HG03103 (cell line): Measurements from ENCODE around the gene ACOT7.

ENCODE experiments used
- ATAC-seq: cut with Tn5 transposase; IDR thresholded peaks from one replicate; pipeline ENCODE4 v1.9.1; 2021; ENCODE audit warnings: low read depth; ENCODE audit not compliant: unreplicated experiment

The ACOT7 gene

GRCh38 chr1:6294080-6294889, 99.3 kb downstream of the ACOT7 start:
- no peak for ATAC-seq

DNA sequence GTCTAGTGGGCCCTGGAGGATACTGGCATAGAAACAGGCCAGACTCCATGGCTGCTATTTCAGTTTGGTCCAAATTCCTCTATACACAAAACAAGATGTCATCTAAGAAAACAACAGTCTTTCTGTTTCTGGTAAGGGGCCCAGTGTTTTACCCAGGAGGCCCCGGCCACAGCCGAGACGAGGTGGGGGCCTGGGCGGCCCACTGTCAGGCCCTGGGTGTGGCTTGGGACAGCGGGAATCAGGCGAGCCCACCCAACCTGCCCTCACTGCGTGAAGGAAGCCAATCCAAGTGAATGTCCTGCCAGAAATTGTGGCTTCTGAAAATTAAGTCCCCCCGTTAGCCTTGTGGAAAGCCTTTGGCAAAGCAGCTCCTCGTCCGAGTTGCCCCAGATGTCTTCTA, 101.5 kb downstream of the ACOT7 start:
- ATAC-seq = no peak

DNA sequence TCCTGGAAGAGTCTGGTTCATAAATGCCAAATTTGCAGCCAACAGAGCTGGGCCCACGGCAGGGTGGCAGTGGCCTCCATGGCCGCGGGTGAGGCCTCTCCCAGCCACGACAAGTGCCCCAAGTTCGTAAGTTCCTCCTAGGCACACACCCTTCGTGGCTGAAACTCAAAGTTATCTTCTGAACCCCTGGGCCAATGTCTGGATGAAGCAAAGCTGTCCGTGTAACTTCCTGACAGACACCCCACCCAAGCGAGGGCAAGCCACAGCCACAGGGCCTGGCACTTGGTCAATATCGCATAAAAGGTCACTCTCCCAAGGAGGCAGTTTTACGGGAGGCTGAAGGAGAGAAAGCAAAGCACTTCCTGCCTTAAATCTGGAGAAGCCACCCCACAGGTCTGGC, 104.9 kb downstream of the ACOT7 start:
- no peak for ATAC-seq

GRCh38 chr1:6288026-6288425, 105.5 kb downstream of the ACOT7 start:
- no peak for ATAC-seq

GRCh38 chr1:6287431-6287886, 106.1 kb downstream of the ACOT7 start:
- no peak for ATAC-seq

DNA sequence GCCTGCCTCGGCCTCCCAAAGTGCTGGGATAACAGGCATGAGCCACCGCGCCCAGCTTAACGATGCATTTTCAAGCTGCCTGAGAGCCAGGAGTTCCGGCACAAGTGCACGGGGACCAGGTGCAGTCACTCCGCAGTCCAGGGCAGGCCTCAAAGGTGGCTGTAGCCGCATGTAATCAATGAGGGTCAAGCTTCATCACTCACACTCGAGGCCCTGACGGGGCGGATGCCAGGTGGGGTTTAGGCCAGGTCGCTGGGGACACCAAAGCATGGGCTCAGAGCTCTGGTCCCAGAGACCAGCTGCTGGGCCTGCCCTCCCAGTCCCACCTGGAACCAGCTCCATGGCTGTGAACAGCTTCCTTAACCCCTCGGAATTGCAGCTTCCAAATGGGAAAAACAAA, 106.5 kb downstream of the ACOT7 start:
- no peak for ATAC-seq

DNA sequence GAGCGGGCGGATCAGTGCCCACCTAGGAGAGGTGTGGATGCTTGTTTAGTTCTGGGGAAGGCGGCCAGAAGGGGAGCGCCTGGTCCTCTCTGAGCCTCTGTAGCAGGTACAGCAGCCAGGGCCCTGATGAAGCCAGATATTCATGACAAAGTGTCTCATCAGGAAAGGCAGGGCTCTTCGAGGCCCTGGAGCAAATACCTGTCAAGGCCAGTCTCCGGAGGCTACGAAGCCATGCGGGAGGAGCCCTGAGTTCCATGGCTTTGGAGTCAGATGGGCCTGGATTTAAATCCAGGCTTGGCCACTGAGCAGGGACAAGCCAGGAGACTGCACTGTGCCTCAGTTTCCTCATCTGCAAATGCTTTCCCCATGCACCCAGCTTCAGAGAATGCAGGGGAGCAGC, 107.3 kb downstream of the ACOT7 start:
- ATAC-seq = no peak

DNA sequence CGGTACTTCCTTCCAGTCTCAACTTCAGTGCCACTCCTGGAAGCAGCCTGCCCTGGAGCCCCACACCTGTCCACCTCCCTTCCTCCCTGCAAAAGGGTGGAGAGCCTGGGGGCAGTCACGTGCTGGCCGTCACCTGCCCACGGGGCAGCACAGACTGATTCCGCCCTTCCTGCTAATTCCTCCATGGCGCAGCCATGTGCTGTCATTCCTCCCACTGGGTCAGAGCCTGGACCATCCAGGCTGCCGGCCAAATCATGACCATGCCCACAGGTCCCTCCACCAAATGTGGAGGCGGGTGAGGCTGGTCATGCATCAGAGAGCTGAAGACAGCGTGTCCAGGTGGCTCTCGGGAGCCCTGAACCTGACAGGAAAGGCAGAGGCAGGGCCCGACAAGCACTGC, 108.2 kb downstream of the ACOT7 start:
- no peak for ATAC-seq

DNA sequence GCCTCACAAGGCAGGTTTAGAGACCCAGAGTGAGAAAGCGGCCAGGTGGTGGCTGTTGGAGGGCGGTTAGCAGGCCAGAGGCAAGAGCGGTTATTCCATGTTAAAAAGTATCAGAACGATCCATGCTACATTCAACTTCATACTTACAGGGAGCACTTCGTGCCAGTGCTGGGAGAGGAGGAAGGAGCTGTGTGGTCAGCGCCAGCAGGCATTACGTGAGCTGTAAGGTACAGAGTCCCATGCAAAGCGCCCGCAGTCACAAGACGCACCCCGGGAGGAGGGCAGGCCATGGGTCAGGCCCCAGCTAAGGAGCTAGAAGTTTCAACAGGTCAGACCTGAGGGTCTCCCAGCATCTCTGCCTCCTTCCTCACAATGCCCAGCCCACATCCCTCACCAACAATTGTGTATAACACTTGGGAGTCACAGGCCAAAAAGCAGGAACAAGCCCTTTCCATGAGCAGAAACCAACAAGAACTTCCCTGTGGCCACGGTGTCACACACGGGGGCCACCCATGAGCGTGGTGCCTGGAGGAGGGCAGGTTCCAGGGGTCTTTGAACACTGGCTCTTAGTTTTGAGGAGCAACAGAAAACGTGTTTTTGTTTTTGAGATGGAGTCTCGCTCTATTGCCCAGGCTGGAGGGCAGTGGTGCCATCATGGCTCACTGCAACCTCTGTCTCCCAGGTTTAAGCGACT, 110.8 kb downstream of the ACOT7 start:
- ATAC-seq = no peak

DNA sequence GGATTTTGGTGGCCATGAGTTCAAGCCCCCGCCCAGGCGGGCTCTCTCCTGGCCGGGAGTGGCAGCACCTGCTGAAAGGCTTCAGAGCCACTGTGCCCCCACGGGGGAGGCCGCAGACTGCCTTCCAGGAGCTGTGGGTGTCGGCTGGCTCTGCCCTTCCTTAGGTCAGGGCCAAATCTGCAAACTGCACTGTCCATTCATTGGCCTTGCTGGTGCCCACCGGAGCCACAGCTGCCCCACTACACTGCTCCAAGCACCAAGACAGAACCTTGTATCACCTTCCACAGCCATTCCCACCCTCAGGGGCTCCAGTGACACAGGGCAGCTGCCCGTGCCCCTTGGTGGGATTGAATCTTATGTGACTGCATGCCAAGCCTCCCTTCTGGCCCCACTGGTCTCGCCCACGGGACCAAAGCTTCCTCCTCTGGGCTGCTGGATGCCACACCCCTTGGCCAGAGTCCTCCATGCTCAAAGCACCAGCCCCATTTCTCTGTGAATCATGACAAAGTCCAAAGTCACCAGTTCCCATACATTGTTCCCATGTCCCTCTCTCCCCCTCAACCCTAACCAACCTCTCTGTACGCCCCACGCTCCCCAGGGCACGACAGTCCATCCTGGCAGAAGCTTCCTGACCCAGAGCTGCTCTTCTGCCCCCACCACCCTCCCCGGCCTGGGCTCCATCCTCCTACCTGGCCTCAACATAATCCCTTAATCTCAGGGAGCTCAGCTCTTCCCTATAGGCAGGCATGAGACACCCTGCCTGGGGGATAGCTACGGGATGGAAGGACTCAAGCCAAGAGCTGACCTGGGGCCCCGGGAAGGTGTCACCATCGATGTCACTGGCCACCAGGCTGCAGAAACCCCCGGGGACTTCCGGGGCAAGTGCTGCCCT, 111.8 kb downstream of the ACOT7 start:
- ATAC-seq = no peak

GRCh38 chr1:6280761-6281451, 112.7 kb downstream of the ACOT7 start:
- ATAC-seq = no peak

- no peak for ATAC-seq
Measured at GRCh38 chr1:6279613-6280383, 113.8 kb downstream of the ACOT7 start.

DNA sequence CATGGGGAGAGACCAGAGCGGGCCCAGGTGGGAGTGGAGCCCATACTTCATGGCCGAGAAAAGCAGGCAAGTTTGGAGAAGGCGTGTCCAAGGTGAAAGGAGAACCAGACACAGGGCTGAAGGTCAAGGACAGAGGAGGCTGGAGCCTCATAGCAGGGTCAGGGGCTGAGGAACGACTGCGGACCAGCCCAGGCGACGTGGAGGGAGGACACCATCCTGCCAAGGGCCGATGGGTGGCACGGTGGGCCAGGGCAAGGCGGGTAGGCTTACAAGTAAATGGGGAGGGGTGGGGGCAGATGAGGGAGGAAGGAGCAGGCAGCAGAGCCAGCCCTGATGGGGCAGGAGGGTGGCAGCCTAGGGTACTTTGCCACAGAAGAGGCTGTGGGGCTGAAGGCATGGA, 114.5 kb downstream of the ACOT7 start:
- ATAC-seq = no peak

DNA sequence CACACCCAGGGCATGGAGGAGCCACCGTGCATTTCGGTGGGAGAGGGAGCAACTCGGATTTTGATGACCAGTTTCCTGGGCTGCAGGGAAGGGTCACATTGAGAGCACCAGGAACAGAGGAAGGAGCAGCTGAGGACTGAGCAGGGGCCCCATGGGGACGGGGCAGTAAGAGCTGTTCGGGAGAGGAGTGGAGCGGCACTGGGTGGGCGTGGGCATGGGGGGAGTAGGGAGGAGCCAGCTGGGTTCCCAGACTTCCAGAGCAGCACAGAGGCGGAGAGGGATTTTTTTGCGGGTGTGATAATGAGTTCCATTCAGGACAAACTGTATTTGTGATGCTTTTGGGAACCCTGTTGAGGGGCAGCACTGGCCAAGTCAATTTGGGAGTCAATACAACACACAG, 115.3 kb downstream of the ACOT7 start:
- ATAC-seq = no peak

DNA sequence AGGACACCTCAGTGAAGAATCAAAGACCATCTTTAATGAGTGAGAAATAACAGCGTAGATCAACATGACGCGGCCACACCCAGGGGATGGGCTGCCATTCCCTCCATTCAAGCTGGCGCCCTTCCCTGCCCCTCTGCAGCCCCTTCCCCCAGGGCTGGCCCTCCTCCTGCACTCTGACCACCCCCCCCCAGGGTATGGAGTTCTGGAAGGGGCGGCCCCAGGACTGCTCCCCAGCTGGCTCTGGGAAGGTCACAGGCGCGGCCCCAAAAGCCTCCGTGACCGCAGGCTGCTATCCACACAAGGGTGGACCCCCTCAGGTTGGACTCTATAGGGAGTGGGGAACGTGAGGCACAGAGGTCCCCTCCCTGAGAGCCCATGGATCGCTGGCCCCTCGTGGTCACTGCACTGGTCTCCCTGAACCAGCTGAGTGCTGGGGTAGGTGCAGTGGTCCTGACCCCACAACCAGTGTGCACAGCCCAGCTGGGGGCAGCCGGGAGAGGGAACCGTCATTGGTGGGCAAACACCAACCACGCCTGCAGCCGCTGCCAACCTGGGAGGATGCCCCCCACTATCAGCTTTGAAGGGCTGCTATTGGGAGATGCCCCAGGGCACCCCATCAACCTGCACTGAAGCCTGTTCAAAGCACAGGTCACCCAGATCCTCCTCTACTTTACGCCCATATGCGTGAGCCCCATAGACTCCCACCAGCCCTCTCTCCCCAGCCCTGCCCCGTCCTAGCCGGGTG, 116.6 kb downstream of the ACOT7 start:
- ATAC-seq = no peak

GRCh38 chr1:6275826-6276782, 117.5 kb downstream of the ACOT7 start:
- ATAC-seq = no peak

GRCh38 chr1:6274622-6275139, 118.9 kb downstream of the ACOT7 start:
- ATAC-seq = no peak

- no peak for ATAC-seq
Measured at GRCh38 chr1:6274102-6274501, 119.5 kb downstream of the ACOT7 start.
